ENCODE results near the gene SIGLEC14. TPM values are rescaled to one million over a fixed set of nuclear protein-coding genes. Genes with fewer than 3 reads are reported as not detected.
"Not testable (repeated sequence)": the region's sequence is repeated elsewhere in the genome, so short reads cannot be mapped to it uniquely, and the experiment has no call there.

SIGLEC14 gene
- total RNA-seq, 2 experiments from 2014 or later: 0.87 to 1.3 TPM

- Mint-ChIP-seq H3K4me3 (no peak overlapping the region), H3K36me3 (ENCODE audit: low read depth) (no peaks in the 10 kb centered on the region), H3K9me3 (peaks cover 5% of the 10 kb centered on the region), H3K4me1 (ENCODE audit: low read depth) (peaks cover 6% of the 10 kb centered on the region), H3K27ac (no peak overlapping the region), H3K27me3 (peaks cover 5% of the 10 kb centered on the region)
- peaks cover 14% of the 10 kb centered on the region for H3K4me1 ChIP-seq (ENCODE audit: insufficient read depth, low read length)
- no peaks in the 10 kb centered on the region for H3K36me3 ChIP-seq (ENCODE audit: insufficient read depth, low read length)
- H3K9me3 ChIP-seq (ENCODE audit: control insufficient read depth in 1 of 2, insufficient read depth in 1 of 2, low read length in 2 of 2): peaks cover 0 to 5% of the 10 kb centered on the region in 2 experiments
- ChIA-PET CTCF (no interaction called here), POLR2A (interaction anchor here (1.6 kb wide), 1 partner anchor 23 kb away, joined by 3 read pairs; no protein-coding TSS in a partner anchor)
- no peak for DNase-seq
- intact Hi-C loops (cut with DNase I, micrococcal nuclease): no loop called here
- no peak overlapping the region for H3K27ac ChIP-seq (ENCODE audit: low read depth in 1 of 2, low read length in 2 of 2)
- no peaks in the 10 kb centered on the region for H3K27me3 ChIP-seq (ENCODE audit: control insufficient read depth in 1 of 2, insufficient read depth in 2 of 2, low read length in 2 of 2)
- no peak overlapping the region for H3K4me3 ChIP-seq (ENCODE audit: low read length)
- no peak for ATAC-seq (ENCODE audit: poor library complexity)
- TF ChIP-seq, protein P1, sequence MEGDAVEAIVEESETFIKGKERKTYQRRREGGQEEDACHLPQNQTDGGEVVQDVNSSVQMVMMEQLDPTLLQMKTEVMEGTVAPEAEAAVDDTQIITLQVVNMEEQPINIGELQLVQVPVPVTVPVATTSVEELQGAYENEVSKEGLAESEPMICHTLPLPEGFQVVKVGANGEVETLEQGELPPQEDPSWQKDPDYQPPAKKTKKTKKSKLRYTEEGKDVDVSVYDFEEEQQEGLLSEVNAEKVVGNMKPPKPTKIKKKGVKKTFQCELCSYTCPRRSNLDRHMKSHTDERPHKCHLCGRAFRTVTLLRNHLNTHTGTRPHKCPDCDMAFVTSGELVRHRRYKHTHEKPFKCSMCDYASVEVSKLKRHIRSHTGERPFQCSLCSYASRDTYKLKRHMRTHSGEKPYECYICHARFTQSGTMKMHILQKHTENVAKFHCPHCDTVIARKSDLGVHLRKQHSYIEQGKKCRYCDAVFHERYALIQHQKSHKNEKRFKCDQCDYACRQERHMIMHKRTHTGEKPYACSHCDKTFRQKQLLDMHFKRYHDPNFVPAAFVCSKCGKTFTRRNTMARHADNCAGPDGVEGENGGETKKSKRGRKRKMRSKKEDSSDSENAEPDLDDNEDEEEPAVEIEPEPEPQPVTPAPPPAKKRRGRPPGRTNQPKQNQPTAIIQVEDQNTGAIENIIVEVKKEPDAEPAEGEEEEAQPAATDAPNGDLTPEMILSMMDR (IDR thresholded peaks at IDR 0.05): no peak
These were observed 33.8 kb upstream of the SIGLEC14 start for GRCh38 chr19:51680474-51680873.

DNA sequence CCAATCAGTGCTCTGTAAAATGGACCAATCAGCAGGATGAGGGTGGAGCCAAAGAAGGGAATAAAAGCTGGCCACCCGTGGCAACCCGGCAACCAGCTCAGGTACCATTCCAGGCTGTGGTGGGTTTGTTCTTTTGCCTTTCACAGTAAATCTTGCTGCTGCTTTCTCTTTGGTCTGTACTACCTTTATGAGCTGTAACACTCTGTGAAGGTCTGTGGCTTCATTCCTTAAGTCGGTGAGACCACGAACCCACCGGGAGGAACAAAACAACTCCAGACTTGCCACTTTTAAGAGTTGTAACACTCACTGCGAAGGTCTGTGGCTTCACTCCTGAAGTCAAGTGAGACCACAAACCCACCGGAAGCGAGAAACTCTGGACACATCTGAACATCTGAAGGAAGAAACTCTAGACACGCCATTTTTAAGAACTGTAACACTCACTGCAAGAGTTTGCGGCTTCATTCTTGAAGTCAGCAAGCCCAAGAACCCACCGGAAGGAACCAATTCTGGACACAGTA is 30.0 kb upstream of the SIGLEC14 start:
- Mint-ChIP-seq H3K9me3 (no peaks in the 10 kb centered on the region), H3K27ac (no peak overlapping the region), H3K36me3 (ENCODE audit: low read depth) (no peaks in the 10 kb centered on the region), H3K27me3 (peaks cover 8% of the 10 kb centered on the region), H3K4me1 (ENCODE audit: low read depth) (peaks cover 6% of the 10 kb centered on the region), H3K4me3 (peak overlapping the region; percentile 8)
- Histone ChIP-seq H3K36me3 (ENCODE audit: insufficient read depth, low read length) (no peaks in the 10 kb centered on the region), H3K27me3 (ENCODE audit: control insufficient read depth in 1 of 2, insufficient read depth in 2 of 2, low read length in 2 of 2) (no peaks in the 10 kb centered on the region), H3K27ac (ENCODE audit: low read depth in 1 of 2, low read length in 2 of 2) (peak overlapping the region in 1 of 2 donors; percentile 23), H3K4me1 (ENCODE audit: insufficient read depth, low read length) (peaks cover 14% of the 10 kb centered on the region), H3K4me3 (ENCODE audit: low read length) (no peak overlapping the region), H3K9me3 (ENCODE audit: control insufficient read depth in 1 of 2, insufficient read depth in 1 of 2, low read length in 2 of 2) (no peaks in the 10 kb centered on the region)
- intact Hi-C loops (cut with DNase I, micrococcal nuclease): no loop called here
- TF ChIP-seq, protein P1 (IDR thresholded peaks at IDR 0.05): no peak
- ChIA-PET CTCF (interaction anchor here (0.5 to 2.2 kb wide), 2 partner anchors 20 to 1501 kb away, joined by 3 to 7 read pairs; no protein-coding TSS in a partner anchor), POLR2A (no interaction called here)
- ATAC-seq (ENCODE audit: poor library complexity) (peak; percentile 57), DNase-seq (peak in 6 of 14 experiments; percentile 9 to 76 (median 44))

DNA sequence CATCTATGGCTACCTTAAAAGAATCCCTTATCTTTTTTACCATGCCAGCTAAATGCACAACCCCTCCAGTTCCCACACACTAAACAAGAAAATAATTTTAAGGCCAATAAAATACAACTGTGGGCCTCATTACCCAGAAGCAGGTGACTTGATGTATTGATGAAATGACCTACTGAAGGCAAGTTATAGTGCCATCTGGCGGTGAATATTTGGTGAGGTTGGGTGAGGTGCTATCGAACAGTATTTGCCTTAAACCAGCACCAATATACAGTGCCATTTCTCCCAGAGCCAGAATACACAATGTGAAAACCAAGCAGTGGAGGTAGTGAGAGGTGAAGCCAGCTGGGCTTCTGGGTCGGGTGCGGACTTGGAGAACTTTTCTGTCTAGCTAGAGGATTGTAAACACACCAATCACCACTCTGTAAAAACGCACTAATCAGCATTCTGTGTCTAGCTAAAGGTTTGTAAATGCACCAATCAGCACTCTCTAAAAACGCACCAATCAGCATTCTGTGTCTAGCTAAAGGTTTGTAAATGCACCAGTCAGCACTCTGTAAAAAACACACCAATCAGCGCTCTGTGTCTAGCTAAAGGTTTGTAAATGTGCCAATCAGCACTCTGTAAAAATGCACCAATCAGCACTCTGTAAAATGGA is 29.4 kb upstream of the SIGLEC14 start:
- POLR2A ChIA-PET; H3K27me3 ChIP-seq (ENCODE audit: control insufficient read depth in 1 of 2, insufficient read depth in 2 of 2, low read length in 2 of 2): not testable (repeated sequence)

More for the DNA sequence above, 29.4 kb upstream of the SIGLEC14 start:
- H3K4me1 ChIP-seq (ENCODE audit: insufficient read depth, low read length): peaks cover 14% of the 10 kb centered on the region
- CTCF ChIA-PET: interaction anchor here (0.5 to 2.2 kb wide), 2 partner anchors 19 to 1500 kb away, joined by 3 to 7 read pairs; no protein-coding TSS in a partner anchor
- H3K9me3 Mint-ChIP-seq; H3K27ac ChIP-seq (ENCODE audit: low read depth in 1 of 2, low read length in 2 of 2); H3K36me3 ChIP-seq (ENCODE audit: insufficient read depth, low read length); H3K27me3 Mint-ChIP-seq; H3K4me1 Mint-ChIP-seq (ENCODE audit: low read depth); H3K9me3 ChIP-seq (ENCODE audit: control insufficient read depth in 1 of 2, insufficient read depth in 1 of 2, low read length in 2 of 2); intact Hi-C loops (cut with DNase I, micrococcal nuclease); ATAC-seq (ENCODE audit: poor library complexity); H3K4me3 Mint-ChIP-seq; H3K36me3 Mint-ChIP-seq (ENCODE audit: low read depth); H3K27ac Mint-ChIP-seq; H3K4me3 ChIP-seq (ENCODE audit: low read length): not testable (repeated sequence)
- peak in 3 of 14 experiments; percentile 14 to 56 (median 42) for DNase-seq

All from CD4-positive, alpha-beta T cell (primary cell).